BJ (cell line): ENCODE results near the gene PTPRJ. TPM values are rescaled to one million over a fixed set of nuclear protein-coding genes. Genes with fewer than 3 reads are reported as not detected.

Experiments
- CTCF ChIA-PET: fragments of 350-600 bp; formaldehyde crosslinking; extraction: SDS; loops from one replicate; lab custom pipeline; 2021; ENCODE audit warnings: antibody characterized with exemption, inconsistent platforms; lab: Yijun Ruan, JAX
- POLR2A ChIA-PET: fragments of 300-600 bp; sonication (Branson Sonifier 250); formaldehyde crosslinking; extraction: SDS; loops from one replicate; lab custom pipeline; 2021; ENCODE audit warnings: antibody characterized with exemption; lab: Charles Lee
- DNase-seq: peaks from one replicate; pipeline ENCODE4 v3.0.0-alpha.2; 2011; ENCODE audit warnings: low read depth
- H3K27me3 ChIP-seq: 2 replicates; pipeline ENCODE4 v1.6.0; 2011; ENCODE audit warnings: low read length; ENCODE audit not compliant: control insufficient read depth, insufficient read depth
- H3K36me3 ChIP-seq: 2 replicates; pipeline ENCODE4 v1.5.1; 2011; ENCODE audit warnings: low read length; ENCODE audit not compliant: control insufficient read depth, insufficient read depth
- H3K4me3 ChIP-seq: 2 replicates; pipeline ENCODE4 v1.5.1; 2011; ENCODE audit warnings: low read depth, mild to moderate bottlenecking, control low read depth, low read length
- CTCF ChIP-seq: IDR thresholded peaks from 2 replicates; pipeline ENCODE4 v1.5.1; 2011; ENCODE audit warnings: low read depth, mild to moderate bottlenecking, control low read depth, inconsistent platforms, low read length, moderate library complexity; ENCODE audit not compliant: insufficient read depth
- polyA plus RNA-seq: library from polyadenylated mRNA; depleted of rRNA; stranded (reverse); fragments of >200 nt; gene quantifications from 2 replicates; pipeline ENCODE4 v1.2.3, GENCODE V29; 2011

Gene PTPRJ
- polyA plus RNA-seq, 1 experiment, result 3.8 TPM

GRCh38 chr11:48056325-48057183, 76.2 kb downstream of the PTPRJ start:
- Histone ChIP-seq H3K36me3 (no peaks in the 10 kb centered on the region), H3K27me3 (no peaks in the 10 kb centered on the region), H3K4me3 (no peak overlapping the region)
- CTCF ChIA-PET, result interaction anchor here (0.8 to 2.7 kb wide), 5 partner anchors 8 to 122 kb away, joined by 3 to 7 read pairs (median 4); no protein-coding TSS in a partner anchor
- TF ChIP-seq CTCF, result no peak
- DNase-seq, result no peak
- POLR2A ChIA-PET, result no interaction called here

GRCh38 chr11:48058064-48058463, 77.7 kb downstream of the PTPRJ start:
- CTCF ChIA-PET, result interaction anchor here (0.6 to 2.7 kb wide), 3 partner anchors 12 to 124 kb away, joined by 4 to 7 read pairs (median 4); no protein-coding TSS in a partner anchor
- POLR2A ChIA-PET, result no interaction called here

GRCh38 chr11:48058788-48059187, 78.4 kb downstream of the PTPRJ start:
- POLR2A ChIA-PET, result no interaction called here
- no peak for DNase-seq

More at GRCh38 chr11:48058064-48058463, 77.7 kb downstream of the PTPRJ start:
- DNase-seq, result no peak
- no peak for TF ChIP-seq CTCF
- Histone ChIP-seq H3K27me3 (no peaks in the 10 kb centered on the region), H3K36me3 (no peaks in the 10 kb centered on the region), H3K4me3 (no peak overlapping the region)

GRCh38 chr11:48062649-48063048, 82.3 kb downstream of the PTPRJ start:
- no peaks in the 10 kb centered on the region for H3K36me3 ChIP-seq
- ChIA-PET CTCF (interaction anchor here (0.7 kb wide), 1 partner anchor 47 kb away, joined by 3 read pairs; no protein-coding TSS in a partner anchor), POLR2A (no interaction called here)
- H3K27me3 ChIP-seq, result no peaks in the 10 kb centered on the region
- no peak for DNase-seq
- TF ChIP-seq CTCF, result no peak
- H3K4me3 ChIP-seq, result no peak overlapping the region

More at GRCh38 chr11:48058788-48059187, 78.4 kb downstream of the PTPRJ start:
- TF ChIP-seq CTCF, result no peak
- H3K36me3 ChIP-seq, result no peaks in the 10 kb centered on the region
- H3K27me3 ChIP-seq, result no peaks in the 10 kb centered on the region
- no peak overlapping the region for H3K4me3 ChIP-seq
- CTCF ChIA-PET, result no interaction called here

GRCh38 chr11:48063424-48063978, 83.1 kb downstream of the PTPRJ start:
- TF ChIP-seq CTCF, result no peak
- H3K27me3 ChIP-seq, result no peaks in the 10 kb centered on the region
- no peak overlapping the region for H3K4me3 ChIP-seq
- CTCF ChIA-PET, result interaction anchor here (1.0 to 1.9 kb wide), 4 partner anchors 8 to 129 kb away, joined by 3 to 7 read pairs (median 5); no protein-coding TSS in a partner anchor
- H3K36me3 ChIP-seq, result no peaks in the 10 kb centered on the region
- peak; percentile 98 for DNase-seq
- POLR2A ChIA-PET, result interaction anchor here (0.6 to 0.9 kb wide), 4 partner anchors 34 to 132 kb away, joined by 3 to 6 read pairs (median 4); no protein-coding TSS in a partner anchor
